CD4-positive, alpha-beta T cell treated with Interferon gamma for 1 hour (primary cell): ENCODE data around the gene NEDD8.
"Not testable (repeated sequence)": the region's sequence is repeated elsewhere in the genome, so short reads cannot be mapped to it uniquely, and the experiment has no call there.

Experiments used
- DNase-seq: peaks from one replicate; pipeline ENCODE4 v3.0.0-alpha.2; 2020

The NEDD8 gene

GRCh38 chr14:24246765-24247212 is 14.6 kb upstream of the NEDD8 start:
- no peak for DNase-seq

GRCh38 chr14:24245350-24245749 is 13.2 kb upstream of the NEDD8 start:
- not testable (repeated sequence) for DNase-seq

- peak; percentile 43 for DNase-seq
Measured at GRCh38 chr14:24243336-24243836, 11.2 kb upstream of the NEDD8 start.

GRCh38 chr14:24241829-24242443 is 9.8 kb upstream of the NEDD8 start:
- DNase-seq: peak; percentile 93

GRCh38 chr14:24240110-24240918 is 8.1 kb upstream of the NEDD8 start:
- DNase-seq: no peak

GRCh38 chr14:24238527-24239037 is 6.4 kb upstream of the NEDD8 start:
- DNase-seq: no peak

GRCh38 chr14:24238123-24238522 is 6.0 kb upstream of the NEDD8 start:
- DNase-seq: no peak

GRCh38 chr14:24237463-24237955 is 5.3 kb upstream of the NEDD8 start:
- no peak for DNase-seq

GRCh38 chr14:24236689-24237462 is 4.7 kb upstream of the NEDD8 start:
- DNase-seq: no peak

GRCh38 chr14:24235804-24236688 is 3.9 kb upstream of the NEDD8 start:
- no peak for DNase-seq

GRCh38 chr14:24234095-24235005 is 2.2 kb upstream of the NEDD8 start:
- DNase-seq: no peak

GRCh38 chr14:24233538-24233866 is 1.3 kb upstream of the NEDD8 start:
- no peak for DNase-seq

GRCh38 chr14:24232645-24233537 is 724 bp upstream of the NEDD8 start, which contains the start of gene GMPR2:
GMPR2 (plus strand) TSS chr14:24232929; CDS start chr14:24233254, 325 bp downstream.
- no peak for DNase-seq

GRCh38 chr14:24231263-24232120 is 675 bp downstream of the NEDD8 start:
- no peak for DNase-seq

GRCh38 chr14:24228902-24229301 is 3.3 kb downstream of the NEDD8 start:
- no peak for DNase-seq

- DNase-seq: no peak
Measured at GRCh38 chr14:24226473-24226872, 5.7 kb downstream of the NEDD8 start.

- no peak for DNase-seq
Measured at GRCh38 chr14:24224618-24225071, 7.5 kb downstream of the NEDD8 start.

- DNase-seq: not testable (repeated sequence)
Measured at GRCh38 chr14:24222987-24223386, 9.2 kb downstream of the NEDD8 start.

- DNase-seq: no peak
Measured at GRCh38 chr14:24219521-24219920, 12.6 kb downstream of the NEDD8 start.
